Measurements from ENCODE around the gene SLC25A30.

GRCh38 chr13:45441633-45442032 is 23.5 kb upstream of the SLC25A30 start:
- TF ChIP-seq SIN3A (IDR thresholded peaks at IDR 0.05; ENCODE audit: borderline replicate concordance, insufficient read depth, low read length) (no peak), POLR2AphosphoS5 (IDR thresholded peaks at IDR 0.05; ENCODE audit: low read depth, low read length) (no peak), TAF1 (IDR thresholded peaks at IDR 0.05; ENCODE audit: borderline replicate concordance, insufficient read depth, low read length) (no peak)
